ENCODE results near the gene SEMA4G.

DNA sequence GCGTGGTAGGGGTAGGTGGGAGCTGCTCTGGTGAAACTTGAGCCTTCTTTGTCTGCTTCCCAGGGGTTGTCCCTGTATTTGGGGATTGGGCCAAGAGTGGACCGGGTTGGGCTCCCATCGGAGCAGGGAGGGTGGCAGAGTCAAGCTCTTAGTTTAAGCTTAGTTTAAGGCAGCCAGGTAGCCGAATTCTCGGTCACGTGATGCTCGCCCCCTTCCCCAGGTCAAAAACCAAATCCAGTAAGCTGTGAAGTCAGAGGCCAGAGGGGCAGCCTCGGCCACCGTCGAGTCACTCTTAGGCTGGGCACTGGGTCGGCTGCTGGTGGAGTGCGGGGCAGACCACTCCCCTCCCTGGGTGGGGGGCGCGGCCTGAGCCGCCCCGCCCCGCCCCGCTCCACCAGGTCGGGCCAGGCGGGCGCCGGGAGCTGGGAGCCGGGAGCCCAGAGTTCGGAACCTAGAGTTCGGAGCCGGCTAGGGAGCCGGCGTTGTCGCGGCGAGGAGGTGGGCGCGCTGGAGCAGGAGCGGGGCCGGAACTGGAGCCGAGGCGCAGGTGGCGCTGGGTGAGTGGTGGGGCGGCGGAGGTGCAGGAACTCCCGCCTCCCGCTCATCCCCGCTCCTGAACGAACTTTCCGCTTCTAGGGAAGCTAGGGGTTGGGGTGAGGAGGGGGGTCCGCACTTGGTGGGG lies 27.5 kb downstream of the SEMA4G start:
- TF ChIP-seq, protein P1, sequence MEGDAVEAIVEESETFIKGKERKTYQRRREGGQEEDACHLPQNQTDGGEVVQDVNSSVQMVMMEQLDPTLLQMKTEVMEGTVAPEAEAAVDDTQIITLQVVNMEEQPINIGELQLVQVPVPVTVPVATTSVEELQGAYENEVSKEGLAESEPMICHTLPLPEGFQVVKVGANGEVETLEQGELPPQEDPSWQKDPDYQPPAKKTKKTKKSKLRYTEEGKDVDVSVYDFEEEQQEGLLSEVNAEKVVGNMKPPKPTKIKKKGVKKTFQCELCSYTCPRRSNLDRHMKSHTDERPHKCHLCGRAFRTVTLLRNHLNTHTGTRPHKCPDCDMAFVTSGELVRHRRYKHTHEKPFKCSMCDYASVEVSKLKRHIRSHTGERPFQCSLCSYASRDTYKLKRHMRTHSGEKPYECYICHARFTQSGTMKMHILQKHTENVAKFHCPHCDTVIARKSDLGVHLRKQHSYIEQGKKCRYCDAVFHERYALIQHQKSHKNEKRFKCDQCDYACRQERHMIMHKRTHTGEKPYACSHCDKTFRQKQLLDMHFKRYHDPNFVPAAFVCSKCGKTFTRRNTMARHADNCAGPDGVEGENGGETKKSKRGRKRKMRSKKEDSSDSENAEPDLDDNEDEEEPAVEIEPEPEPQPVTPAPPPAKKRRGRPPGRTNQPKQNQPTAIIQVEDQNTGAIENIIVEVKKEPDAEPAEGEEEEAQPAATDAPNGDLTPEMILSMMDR (IDR thresholded peaks at IDR 0.05): no peak
- no peak for TF ChIP-seq POLR2A (IDR thresholded peaks at IDR 0.05)
